GM23248 (cell line): ENCODE measurements around the gene DUSP10. TPM values are rescaled to one million over a fixed set of nuclear protein-coding genes. Genes with fewer than 3 reads are reported as not detected.

Experiments
- DNase-seq: peaks from one replicate; pipeline ENCODE4 v3.0.0-alpha.2; 2015
- H2AFZ ChIP-seq: fragments of 200-600 bp; sonication (generic); 2 replicates; pipeline ENCODE4 v1.6.1; 2016; ENCODE audit warnings: antibody characterized with exemption
- H3F3A ChIP-seq: fragments of 200-600 bp; sonication (generic); 2 replicates; pipeline ENCODE4 v1.6.1; 2016; ENCODE audit warnings: mild to moderate bottlenecking, antibody characterized with exemption, mixed run types; ENCODE audit not compliant: insufficient read depth
- H3K27ac ChIP-seq: fragments of 200-600 bp; sonication (generic); 2 replicates; pipeline ENCODE4 v1.5.1; 2016; ENCODE audit warnings: mild to moderate bottlenecking
- H3K27me3 ChIP-seq: fragments of 200-600 bp; sonication (generic); replicated peaks from 2 replicates; pipeline ENCODE4 v1.6.1; 2016; ENCODE audit warnings: mild to moderate bottlenecking; ENCODE audit not compliant: insufficient read depth
- H3K36me3 ChIP-seq: fragments of 200-600 bp; sonication (generic); 2 replicates; pipeline ENCODE4 v1.6.1; 2016; ENCODE audit warnings: low read depth, mild to moderate bottlenecking
- H3K4me1 ChIP-seq: fragments of 200-600 bp; sonication (generic); 2 replicates; pipeline ENCODE4 v1.6.1; 2016; ENCODE audit warnings: mild to moderate bottlenecking; ENCODE audit not compliant: insufficient read depth
- H3K4me2 ChIP-seq: fragments of 200-600 bp; sonication (generic); one replicate; pipeline ENCODE4 v1.6.1; 2016; ENCODE audit warnings: mild to moderate bottlenecking; ENCODE audit not compliant: unreplicated experiment
- H3K4me3 ChIP-seq: fragments of 200-600 bp; sonication (generic); 2 replicates; pipeline ENCODE4 v1.5.1; 2016; ENCODE audit warnings: mild to moderate bottlenecking
- H3K79me2 ChIP-seq: fragments of 200-600 bp; sonication (generic); 2 replicates; pipeline ENCODE4 v1.6.1; 2016; ENCODE audit warnings: mild to moderate bottlenecking; ENCODE audit not compliant: insufficient read depth
- H3K9ac ChIP-seq: fragments of 200-600 bp; sonication (generic); 2 replicates; pipeline ENCODE4 v1.6.1; 2016; ENCODE audit warnings: mild to moderate bottlenecking
- H3K9me2 ChIP-seq: fragments of 200-600 bp; sonication (generic); 2 replicates; pipeline ENCODE4 v1.6.1; 2016; ENCODE audit warnings: mixed run types, mild to moderate bottlenecking, moderate library complexity; ENCODE audit not compliant: insufficient read depth
- H3K9me3 ChIP-seq: fragments of 200-600 bp; sonication (generic); one replicate; pipeline ENCODE4 v1.6.1; 2017; ENCODE audit warnings: low read depth
- H4K20me1 ChIP-seq: fragments of 200-600 bp; sonication (generic); 2 replicates; pipeline ENCODE4 v1.6.0; 2016; ENCODE audit not compliant: insufficient read depth
- EZH2 ChIP-seq: fragments of 200-600 bp; sonication (generic); IDR thresholded peaks from 2 replicates; pipeline ENCODE4 v1.6.1; 2018; ENCODE audit warnings: antibody characterized with exemption, mild to moderate bottlenecking; ENCODE audit not compliant: insufficient read depth, poor library complexity, severe bottlenecking
- EZH2phosphoT487 ChIP-seq: fragments of 200-600 bp; sonication (generic); IDR thresholded peaks from 2 replicates; pipeline ENCODE4 v1.6.1; 2018; ENCODE audit warnings: antibody characterized with exemption, moderate library complexity, mild to moderate bottlenecking, low read depth; ENCODE audit not compliant: insufficient read depth
- WGBS, 2 experiments: methylation state at CpG; one replicate each; pipeline ENCODE4 v1.1.6; 2015 to 2017; ENCODE audit warnings: low lambda C conversion rate in 2 of 2, low coverage in 1 of 2; ENCODE audit errors: missing lambda C conversion rate in 2 of 2; 5-methylcytosine and 5-hydroxymethylcytosine counted together
- in situ Hi-C: fragments of 300-500 bp; cut with MboI; formaldehyde crosslinking; loops from 2 replicates; pipeline ENCODE4 v1.15.0; 2020
- polyA plus RNA-seq: library from polyadenylated mRNA; unstranded; fragments of >200 nt; fragmentation: Nextera tagmentation; extraction: Ambion mirVana; gene quantifications from 2 replicates; pipeline ENCODE4 v1.2.1, GENCODE V29; 2016
- total RNA-seq: library from RNA; depleted of rRNA; stranded (reverse); fragments of >200 nt; shearing (Covaris generic); gene quantifications from 2 replicates; pipeline ENCODE4 v1.2.3, GENCODE V29; 2014

DUSP10 gene
- total and polyA plus RNA-seq, 2 experiments from 2014 or later: 10.5 to 16.4 TPM

- H3K9me2 ChIP-seq: no peaks in the 10 kb centered on the region
Observed at GRCh38 chr1:221777431-221778072, 35.7 kb upstream of the DUSP10 start.

GRCh38 chr1:221776495-221777301, 34.8 kb upstream of the DUSP10 start:
- no peak overlapping the region for H3K4me3 ChIP-seq
- in situ Hi-C loops: no loop called here

More at GRCh38 chr1:221777431-221778072, 35.7 kb upstream of the DUSP10 start:
- no peak for TF ChIP-seq EZH2
- no peak for TF ChIP-seq EZH2phosphoT487
- H4K20me1 ChIP-seq: no peaks in the 10 kb centered on the region
- in situ Hi-C loops: no loop called here
- H3K9me3 ChIP-seq: no peaks in the 10 kb centered on the region
- H2AFZ ChIP-seq: no peak overlapping the region
- H3F3A ChIP-seq: no peaks in the 10 kb centered on the region
- H3K4me2 ChIP-seq: no peak overlapping the region
- 97 to 98% methylated on average over 8 of the region's 8 CpGs for WGBS, 2 experiments
- H3K27me3 ChIP-seq: no peaks in the 10 kb centered on the region
- DNase-seq: no peak
- no peaks in the 10 kb centered on the region for H3K36me3 ChIP-seq
- no peak overlapping the region for H3K9ac ChIP-seq
- no peak overlapping the region for H3K4me3 ChIP-seq
- H3K4me1 ChIP-seq: no peaks in the 10 kb centered on the region
- H3K79me2 ChIP-seq: no peaks in the 10 kb centered on the region
- no peak overlapping the region for H3K27ac ChIP-seq

GRCh38 chr1:221775206-221775605, 33.3 kb upstream of the DUSP10 start:
- no peaks in the 10 kb centered on the region for H3K9me3 ChIP-seq
- no peak overlapping the region for H3K4me2 ChIP-seq
- no peaks in the 10 kb centered on the region for H3K36me3 ChIP-seq
- no peak for DNase-seq
- H3K9me2 ChIP-seq: no peaks in the 10 kb centered on the region
- H3K9ac ChIP-seq: no peak overlapping the region
- H3K27me3 ChIP-seq: no peaks in the 10 kb centered on the region
- H3K27ac ChIP-seq: no peak overlapping the region
- H4K20me1 ChIP-seq: no peaks in the 10 kb centered on the region
- TF ChIP-seq EZH2phosphoT487: no peak
- TF ChIP-seq EZH2: no peak
- H3F3A ChIP-seq: no peaks in the 10 kb centered on the region
- 86 to 91% methylated on average over 4 of the region's 4 CpGs for WGBS, 2 experiments
- H3K4me3 ChIP-seq: no peak overlapping the region
- H3K79me2 ChIP-seq: no peaks in the 10 kb centered on the region
- H3K4me1 ChIP-seq: no peaks in the 10 kb centered on the region
- no peak overlapping the region for H2AFZ ChIP-seq
- in situ Hi-C loops: no loop called here

More at GRCh38 chr1:221776495-221777301, 34.8 kb upstream of the DUSP10 start:
- no peaks in the 10 kb centered on the region for H3K9me3 ChIP-seq
- H3K79me2 ChIP-seq: no peaks in the 10 kb centered on the region
- H3K27ac ChIP-seq: no peak overlapping the region
- no peaks in the 10 kb centered on the region for H3K9me2 ChIP-seq
- H3K4me1 ChIP-seq: no peaks in the 10 kb centered on the region
- H2AFZ ChIP-seq: no peak overlapping the region
- H3K9ac ChIP-seq: no peak overlapping the region
- no peaks in the 10 kb centered on the region for H3K27me3 ChIP-seq
- WGBS, 2 experiments: 70% methylated on average over 5 of the region's 5 CpGs
- no peak for DNase-seq
- H4K20me1 ChIP-seq: no peaks in the 10 kb centered on the region
- H3K4me2 ChIP-seq: no peak overlapping the region
- TF ChIP-seq EZH2phosphoT487: no peak
- TF ChIP-seq EZH2: no peak
- no peaks in the 10 kb centered on the region for H3F3A ChIP-seq
- H3K36me3 ChIP-seq: no peaks in the 10 kb centered on the region

GRCh38 chr1:221774054-221774842, 32.4 kb upstream of the DUSP10 start:
- Histone ChIP-seq H3K4me1 (no peaks in the 10 kb centered on the region), H2AFZ (no peak overlapping the region), H3K9me2 (no peaks in the 10 kb centered on the region), H4K20me1 (no peaks in the 10 kb centered on the region), H3K27me3 (no peaks in the 10 kb centered on the region), H3K4me2 (no peak overlapping the region), H3K27ac (no peak overlapping the region), H3K9ac (no peak overlapping the region), H3F3A (no peaks in the 10 kb centered on the region), H3K36me3 (no peaks in the 10 kb centered on the region), H3K79me2 (no peaks in the 10 kb centered on the region), H3K9me3 (no peaks in the 10 kb centered on the region), H3K4me3 (no peak overlapping the region)
- DNase-seq: no peak
- WGBS, 2 experiments: 91 to 95% methylated on average over 8 of the region's 8 CpGs
- in situ Hi-C loops: no loop called here
- TF ChIP-seq EZH2 (no peak), EZH2phosphoT487 (no peak)
